Adrenal gland (tissue), 5 donors: ENCODE data around the gene SNED1.

Source experiments
- POLR2A ChIP-seq, 2 donors: fragments of 450-650 bp; IDR thresholded peaks; one replicate each; pipeline ENCODE4 v1.6.1; 2017; ENCODE audit warnings: antibody characterized with exemption in 2 of 2, mild to moderate bottlenecking in 2 of 2, moderate library complexity in 1 of 2
- TF ChIP-seq, protein P1 (sequence below), 6 experiments: fragments of 450-650 bp in 4 of 6; fragments of 200-600 bp in 2 of 6; sonication (generic) in 1 of 6; IDR thresholded peaks; 1 replicate in 5 of 6; 2 replicates in 1 of 6; pipeline versions ENCODE4 v1.5.1 to v1.8.0; 2016 to 2021; ENCODE audit warnings: antibody characterized with exemption in 6 of 6, mild to moderate bottlenecking in 2 of 6, moderate library complexity in 1 of 6
- donor health status: DM: no; HTN: no; CAD: no.

DNA sequence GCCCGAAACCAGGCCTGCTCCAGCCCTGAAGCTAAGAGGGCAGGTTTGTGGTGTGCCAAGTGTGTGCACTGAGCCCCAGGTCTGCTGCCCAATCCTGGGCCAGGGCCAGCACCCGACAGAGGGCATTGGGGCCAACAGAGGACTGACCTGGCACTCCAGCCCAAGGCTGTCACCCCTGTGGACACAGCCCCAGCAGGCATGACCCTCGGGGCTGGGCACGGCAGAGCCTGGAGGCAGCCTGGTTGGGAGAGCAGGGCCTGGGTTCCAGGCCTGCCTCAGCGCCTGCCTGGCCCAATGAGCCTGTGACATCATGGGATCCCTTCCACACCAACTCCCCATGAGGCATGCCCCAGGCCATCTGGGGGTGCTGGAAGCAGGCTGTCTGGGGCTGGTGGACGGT, 10.8 kb upstream of the SNED1 start:
- TF ChIP-seq, protein P1, sequence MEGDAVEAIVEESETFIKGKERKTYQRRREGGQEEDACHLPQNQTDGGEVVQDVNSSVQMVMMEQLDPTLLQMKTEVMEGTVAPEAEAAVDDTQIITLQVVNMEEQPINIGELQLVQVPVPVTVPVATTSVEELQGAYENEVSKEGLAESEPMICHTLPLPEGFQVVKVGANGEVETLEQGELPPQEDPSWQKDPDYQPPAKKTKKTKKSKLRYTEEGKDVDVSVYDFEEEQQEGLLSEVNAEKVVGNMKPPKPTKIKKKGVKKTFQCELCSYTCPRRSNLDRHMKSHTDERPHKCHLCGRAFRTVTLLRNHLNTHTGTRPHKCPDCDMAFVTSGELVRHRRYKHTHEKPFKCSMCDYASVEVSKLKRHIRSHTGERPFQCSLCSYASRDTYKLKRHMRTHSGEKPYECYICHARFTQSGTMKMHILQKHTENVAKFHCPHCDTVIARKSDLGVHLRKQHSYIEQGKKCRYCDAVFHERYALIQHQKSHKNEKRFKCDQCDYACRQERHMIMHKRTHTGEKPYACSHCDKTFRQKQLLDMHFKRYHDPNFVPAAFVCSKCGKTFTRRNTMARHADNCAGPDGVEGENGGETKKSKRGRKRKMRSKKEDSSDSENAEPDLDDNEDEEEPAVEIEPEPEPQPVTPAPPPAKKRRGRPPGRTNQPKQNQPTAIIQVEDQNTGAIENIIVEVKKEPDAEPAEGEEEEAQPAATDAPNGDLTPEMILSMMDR (IDR thresholded peaks at IDR 0.05), result no peak
- no peak for TF ChIP-seq POLR2A (IDR thresholded peaks at IDR 0.05)
